ENCODE measurements around the gene KRT3.
"Not testable (repeated sequence)": the region's sequence is repeated elsewhere in the genome, so short reads cannot be mapped to it uniquely, and the experiment has no call there.

The KRT3 gene

DNA sequence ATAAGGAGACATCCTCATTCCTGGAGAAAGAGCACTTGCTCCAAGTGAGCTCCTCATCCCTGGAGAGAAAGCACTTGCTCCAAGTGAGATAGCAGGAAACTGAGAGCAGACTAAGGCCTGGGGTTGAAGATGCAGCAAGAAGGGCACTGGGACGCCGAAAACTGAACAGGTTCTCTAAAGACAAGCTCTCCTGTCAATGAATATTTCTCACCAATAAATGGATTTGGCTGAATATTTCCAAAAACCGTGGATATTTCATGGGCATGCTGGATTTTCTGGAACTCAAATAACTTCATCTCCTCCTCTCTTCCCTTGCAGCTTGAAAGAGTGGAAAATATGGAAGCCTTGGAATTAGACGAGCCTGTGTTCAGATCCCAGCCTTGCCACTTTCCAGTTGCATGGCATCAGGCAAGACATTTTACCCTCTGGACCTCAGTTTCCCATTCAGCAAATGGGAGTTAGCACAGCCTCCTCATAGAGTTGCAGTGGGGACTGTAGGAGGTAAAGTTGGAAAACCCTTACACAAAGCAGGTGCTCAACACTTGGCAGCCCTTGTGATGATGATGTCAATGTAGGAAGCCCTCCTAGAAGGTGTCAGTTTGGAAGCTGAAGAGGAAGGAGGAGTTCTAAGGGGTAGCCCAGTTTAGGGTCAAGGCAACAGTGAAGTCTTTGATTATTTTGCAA lies 14.4 kb downstream of the KRT3 start:
- DNase-seq (ENCODE audit: low read depth in 2 of 2) = no peak

DNA sequence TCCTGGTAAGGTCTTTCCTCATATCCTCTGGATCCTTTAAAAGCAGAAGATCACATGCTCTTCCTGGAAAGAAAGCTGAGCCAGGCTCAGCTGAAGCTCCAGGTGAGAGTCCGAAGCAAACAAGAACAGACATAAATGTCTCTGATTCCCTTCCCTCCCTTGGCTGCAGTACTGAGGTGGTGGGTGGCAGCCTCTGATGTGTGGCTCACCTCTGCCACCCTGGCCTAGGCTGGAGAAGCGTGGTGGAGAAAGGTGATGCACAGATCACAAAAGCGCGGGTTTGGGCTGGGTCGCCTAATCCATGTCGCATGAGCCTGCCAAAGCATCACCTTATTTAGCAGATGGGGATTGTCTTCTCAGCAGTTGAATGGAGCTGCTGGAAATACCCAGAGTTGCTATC lies 16.0 kb downstream of the KRT3 start:
- no peak for DNase-seq (ENCODE audit: low read depth in 2 of 2)

DNA sequence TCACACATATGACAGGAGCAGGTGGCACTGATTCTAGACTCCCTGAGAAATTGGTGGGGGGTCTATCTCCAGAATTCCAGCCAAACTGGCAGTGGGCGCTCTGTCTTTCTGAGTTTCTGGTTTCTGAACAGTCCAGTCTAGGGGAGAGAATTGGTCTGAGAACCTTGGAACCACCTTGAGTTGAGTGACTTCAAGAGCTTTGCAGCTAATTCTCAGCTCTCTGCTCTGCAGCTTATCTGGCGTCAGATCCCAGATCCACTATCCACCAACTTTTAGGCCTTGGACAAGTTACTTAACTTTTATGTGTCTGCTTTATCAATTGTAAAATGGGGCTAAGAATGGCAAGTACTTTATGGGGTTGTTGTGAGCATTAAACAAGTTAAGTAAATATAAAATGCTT lies 17.1 kb downstream of the KRT3 start:
- no peak for DNase-seq (ENCODE audit: low read depth in 2 of 2)

DNA sequence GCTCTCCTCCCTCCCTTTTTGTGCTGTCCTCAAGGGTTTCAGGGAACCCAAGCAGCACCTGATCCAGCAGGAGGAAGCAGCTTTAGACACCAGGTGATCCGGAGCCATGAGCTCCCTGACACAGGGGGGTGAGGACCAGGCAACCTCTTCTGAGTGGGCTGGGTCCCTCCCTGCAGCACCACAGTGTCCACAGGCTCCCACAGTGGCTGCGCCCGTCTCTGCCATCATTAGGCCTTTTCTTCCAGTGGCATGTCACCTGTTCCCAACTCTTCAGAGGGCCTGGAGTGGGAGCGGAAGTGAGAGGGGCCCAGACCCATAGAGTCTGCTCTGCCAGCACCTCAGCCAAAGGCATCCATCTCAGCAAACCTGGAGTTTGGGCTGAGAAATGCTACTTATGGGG lies 18.4 kb downstream of the KRT3 start:
- no peak for DNase-seq (ENCODE audit: low read depth in 2 of 2)

DNA sequence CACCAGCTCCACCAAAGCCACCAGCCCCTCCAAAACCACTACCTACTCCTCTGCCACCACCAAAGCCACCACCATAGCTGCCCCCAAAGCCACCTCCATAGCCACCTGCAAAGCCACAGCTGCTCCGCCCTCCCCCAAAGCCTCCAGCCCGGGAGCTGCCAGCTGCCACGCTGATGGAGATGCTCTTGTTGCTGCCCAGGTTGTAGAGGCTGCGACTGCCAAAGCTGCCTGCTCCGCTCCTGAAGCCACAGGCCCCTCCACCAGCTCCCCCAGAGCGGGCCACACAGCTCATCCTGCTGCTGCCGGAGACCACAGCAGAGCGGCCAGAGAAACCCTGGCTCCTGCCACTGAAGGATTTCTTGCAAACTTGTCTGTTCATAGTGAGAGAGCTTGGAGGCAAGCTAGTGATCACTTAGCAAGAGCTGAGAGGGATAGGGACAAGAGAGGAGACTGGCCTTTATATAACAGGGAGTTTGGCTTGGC lies 19.0 kb downstream of the KRT3 start, which contains the start of gene KRT76:
Gene KRT76 (minus strand): TSS at position 433 of the 483 bp plus-strand sequence. CDS start 54 bp downstream, at position 379.
- no peak for DNase-seq (ENCODE audit: low read depth in 2 of 2)

DNA sequence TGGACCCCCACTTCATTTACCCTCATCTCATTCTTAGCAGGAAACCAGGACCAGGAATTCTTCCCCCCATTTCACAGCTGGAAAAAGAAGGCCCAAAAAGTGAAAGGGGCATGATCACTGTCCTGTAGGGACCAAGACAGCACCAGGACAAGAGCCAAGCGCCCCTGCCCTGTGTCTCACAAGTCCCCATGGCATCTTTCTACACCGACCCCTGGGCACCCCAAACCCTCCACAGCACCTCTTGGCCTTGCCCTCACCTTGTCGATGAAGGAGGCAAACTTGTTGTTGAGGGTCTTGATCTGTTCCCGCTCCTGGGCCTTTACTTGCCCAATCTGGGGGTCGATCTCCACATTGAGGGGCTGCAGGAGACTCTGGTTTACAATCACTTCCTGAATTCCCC lies 19.5 kb downstream of the KRT3 start:
- DNase-seq (ENCODE audit: low read depth in 2 of 2) = no peak

DNA sequence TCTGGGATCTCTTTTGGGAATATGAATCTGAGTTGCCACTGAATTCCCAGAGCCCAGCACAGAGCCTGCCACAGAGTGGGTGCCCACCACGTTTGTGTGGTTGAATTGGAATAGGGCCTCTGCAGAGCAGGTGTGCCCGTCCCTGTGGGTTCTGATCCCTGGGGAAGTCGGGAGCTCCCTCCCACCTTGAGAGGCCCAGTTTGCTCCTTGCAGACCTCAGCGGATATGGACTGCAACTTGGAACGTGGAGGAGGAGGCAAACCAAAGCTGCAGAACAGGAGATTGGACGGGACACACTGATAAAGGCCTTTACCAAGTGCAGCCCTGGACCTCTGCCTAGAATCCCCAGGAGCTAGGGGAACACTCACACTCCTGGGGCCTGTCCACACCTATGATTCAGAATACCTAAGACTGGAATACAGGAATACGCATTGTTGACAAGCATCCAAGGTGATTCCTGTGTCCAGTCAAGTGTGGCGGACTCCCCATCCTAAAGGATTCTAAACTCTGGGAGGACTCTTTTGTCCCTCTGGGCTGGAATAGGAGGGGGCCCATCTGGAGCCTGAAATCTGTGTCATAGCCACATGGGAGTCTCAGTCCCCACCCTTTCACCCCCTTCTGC lies 21.2 kb downstream of the KRT3 start:
- DNase-seq (ENCODE audit: low read depth in 2 of 2) = no peak

DNA sequence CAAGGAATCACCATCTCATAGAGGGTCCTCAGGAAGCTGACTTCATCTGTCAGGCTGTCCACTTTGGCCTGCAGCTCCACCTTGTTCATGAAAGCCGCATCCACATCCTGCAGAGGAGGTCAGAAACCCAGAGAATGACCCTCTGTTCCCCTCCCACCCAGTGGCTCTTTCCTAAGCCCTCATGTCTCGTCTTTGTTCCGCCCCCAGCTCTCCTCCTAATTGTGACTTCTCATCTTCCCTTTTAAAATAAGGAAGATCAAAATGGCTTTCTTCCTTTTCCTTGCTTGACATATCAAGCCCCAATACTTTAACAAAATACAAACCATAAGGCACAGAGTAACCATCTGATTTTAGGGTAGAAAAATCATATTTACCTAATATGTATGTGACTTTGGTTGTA lies 23.1 kb downstream of the KRT3 start:
- no peak for DNase-seq (ENCODE audit: low read depth in 2 of 2)

DNA sequence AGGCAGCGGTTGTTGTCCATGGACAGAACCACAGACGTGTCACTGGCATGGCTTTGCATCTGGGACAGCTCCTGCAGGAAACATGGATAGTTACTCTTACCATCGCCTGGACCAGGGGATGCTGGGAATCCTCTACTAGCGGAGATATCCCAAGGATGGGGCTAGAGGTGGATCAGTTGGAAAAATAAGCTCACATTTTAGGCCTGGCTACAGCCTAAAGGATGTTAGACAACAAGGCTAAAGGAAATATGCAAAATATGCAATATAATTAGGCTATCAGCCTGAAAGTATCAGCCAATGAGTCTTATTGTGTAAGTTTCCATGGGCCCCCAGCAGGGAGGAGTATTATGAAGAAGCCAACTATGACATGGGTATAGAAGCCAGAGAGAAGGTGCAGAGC lies 23.7 kb downstream of the KRT3 start:
- DNase-seq (ENCODE audit: low read depth in 2 of 2) = no peak

DNA sequence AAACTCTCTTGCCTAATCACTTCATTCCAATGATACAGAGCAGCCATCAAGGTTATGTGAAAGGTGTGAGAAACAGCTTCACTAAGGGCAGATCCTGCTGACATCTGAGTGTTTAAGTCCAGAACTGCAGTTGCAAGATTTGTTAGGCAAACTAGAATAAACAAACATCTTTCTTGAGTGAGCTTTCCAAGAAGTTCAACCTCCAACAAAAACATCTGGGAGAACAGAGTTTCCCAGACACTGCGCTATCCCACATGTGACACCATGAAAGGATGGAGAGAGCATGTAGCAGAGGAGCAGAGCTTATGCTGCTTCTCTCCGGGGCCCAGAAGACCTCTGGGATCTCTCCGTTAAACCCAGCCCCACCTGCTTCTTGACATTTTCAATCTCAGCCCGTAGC lies 24.4 kb downstream of the KRT3 start:
- DNase-seq (ENCODE audit: low read depth in 2 of 2) = no peak

DNA sequence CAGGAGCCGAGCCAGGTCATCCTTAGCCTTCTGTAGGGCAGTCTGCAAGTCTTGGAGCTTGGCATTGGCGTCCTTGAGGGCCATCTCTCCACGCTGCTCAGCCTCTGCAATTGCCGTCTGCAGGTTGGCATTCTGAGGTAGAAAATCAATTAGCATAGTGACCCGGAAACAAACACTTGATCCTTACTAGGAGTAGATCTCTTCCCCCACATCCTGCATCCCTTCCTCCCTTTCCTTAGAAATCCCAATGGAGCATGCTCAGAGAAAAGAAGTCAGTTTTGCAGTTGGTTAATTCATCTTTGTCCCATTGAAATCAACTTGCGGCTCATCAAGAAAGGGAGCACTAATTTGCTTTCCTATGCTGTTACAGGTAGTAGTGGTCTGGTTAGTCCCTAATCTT lies 24.8 kb downstream of the KRT3 start:
- DNase-seq (ENCODE audit: low read depth in 2 of 2) = no peak

DNA sequence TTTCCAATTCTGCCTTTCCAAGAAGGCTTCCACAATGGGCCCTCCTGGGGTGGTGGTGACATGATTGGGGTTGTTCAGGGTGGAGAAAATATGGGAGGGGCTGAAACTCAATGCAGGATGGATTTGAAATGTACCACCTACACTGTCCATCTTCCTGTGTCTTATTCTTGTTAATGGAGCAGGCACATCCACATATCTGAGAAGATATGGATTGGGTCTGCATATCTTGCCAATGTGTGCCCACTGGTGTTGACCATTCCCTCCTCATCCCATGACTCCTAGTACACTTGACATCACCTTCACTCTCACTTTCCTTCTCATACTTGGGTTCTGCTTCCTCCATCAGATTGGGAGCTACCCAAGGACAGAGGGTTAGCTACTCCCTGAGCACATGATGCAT lies 26.0 kb downstream of the KRT3 start:
- DNase-seq (ENCODE audit: low read depth in 2 of 2) = no peak

DNA sequence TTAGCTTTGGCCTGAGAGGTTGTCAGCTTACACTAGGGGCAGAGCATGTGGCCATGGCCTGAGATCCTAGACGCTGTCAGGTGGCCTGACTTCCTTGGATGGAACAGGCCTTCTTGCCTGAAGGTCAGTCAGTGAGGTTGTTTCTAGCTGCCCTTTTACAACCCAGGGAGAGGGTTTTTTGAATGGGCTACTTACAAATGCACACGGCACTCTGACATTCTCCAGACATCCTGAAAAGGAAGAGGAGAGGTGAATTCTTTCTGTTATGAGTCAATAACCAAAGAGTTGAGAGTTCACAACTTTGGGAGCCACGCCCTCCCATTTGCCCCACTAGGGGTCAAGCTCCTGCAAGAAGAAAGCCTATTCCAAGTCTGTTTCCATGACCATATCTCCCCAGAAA lies 26.6 kb downstream of the KRT3 start:
- DNase-seq (ENCODE audit: low read depth in 2 of 2) = no peak

DNA sequence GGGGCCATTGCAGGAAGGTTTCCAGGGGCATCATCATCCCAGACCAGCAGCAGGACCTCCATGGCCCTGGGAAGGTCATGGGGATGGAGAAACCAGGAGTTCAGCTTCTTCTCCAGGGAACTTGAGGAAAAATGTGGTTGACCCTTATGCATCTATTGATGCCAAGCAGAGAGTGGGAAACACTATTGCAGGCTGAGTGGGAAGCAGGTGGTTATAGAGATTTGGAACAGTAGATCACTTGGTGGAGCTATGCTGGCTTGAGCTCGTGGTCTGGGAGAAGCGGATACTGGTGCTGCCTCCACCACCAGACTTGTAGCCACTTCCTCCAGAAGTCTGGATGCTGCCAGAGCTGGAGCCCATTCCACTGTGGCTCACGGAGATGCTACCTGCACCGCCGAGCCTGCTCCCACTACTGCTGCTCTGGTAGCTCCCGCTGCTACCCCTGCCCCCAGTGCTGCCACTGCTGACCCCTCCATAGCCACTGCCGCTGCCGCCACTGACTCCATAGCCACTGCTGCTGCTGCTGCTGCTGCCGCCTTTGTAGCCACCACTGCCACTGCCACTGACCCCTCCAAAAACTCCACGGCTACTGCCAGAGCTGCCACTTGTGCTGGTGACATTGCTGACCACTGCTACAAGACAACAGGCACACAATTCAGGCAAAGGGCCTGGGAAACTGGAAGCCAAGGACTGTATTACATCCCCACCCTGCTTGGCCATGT lies 27.3 kb downstream of the KRT3 start:
- DNase-seq (ENCODE audit: low read depth in 2 of 2) = no peak

DNA sequence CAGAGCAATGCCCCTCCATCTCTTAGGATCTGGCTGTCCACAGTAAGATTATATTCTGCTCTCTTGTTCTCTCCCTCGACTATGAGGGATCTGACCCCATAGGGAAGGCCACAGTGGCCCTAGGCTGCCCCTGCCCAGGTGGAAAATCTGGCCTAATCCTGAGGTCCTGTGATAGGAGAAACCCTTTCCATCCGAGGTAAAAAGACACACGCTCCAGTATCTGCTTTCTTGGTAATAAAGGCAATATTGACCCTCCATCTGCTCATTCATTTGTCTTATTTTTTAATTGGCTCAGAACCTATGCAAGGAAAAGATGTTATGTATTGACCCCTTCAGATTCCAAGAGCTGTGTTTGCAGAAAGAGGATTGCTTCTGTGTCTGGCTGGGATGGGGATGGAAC lies 28.5 kb downstream of the KRT3 start:
- no peak for DNase-seq (ENCODE audit: low read depth in 2 of 2)

DNA sequence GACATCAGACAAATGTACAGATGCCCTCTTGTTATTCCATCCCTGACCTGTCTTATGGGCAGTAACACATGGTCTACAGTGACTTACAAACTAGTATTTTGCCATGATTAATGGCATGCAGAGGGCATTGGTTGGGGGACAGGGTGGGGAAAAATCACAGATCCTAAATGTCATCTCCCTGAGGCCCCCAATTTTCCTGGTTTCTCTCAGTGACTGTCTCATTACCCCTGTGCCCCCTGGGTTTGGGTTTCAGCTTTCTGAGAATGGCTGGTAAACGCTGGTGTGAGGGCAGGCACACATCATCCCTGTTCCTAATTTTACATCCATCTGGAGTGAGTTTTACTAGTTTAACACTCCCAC lies 28.9 kb downstream of the KRT3 start:
- no peak for DNase-seq (ENCODE audit: low read depth in 2 of 2)

DNA sequence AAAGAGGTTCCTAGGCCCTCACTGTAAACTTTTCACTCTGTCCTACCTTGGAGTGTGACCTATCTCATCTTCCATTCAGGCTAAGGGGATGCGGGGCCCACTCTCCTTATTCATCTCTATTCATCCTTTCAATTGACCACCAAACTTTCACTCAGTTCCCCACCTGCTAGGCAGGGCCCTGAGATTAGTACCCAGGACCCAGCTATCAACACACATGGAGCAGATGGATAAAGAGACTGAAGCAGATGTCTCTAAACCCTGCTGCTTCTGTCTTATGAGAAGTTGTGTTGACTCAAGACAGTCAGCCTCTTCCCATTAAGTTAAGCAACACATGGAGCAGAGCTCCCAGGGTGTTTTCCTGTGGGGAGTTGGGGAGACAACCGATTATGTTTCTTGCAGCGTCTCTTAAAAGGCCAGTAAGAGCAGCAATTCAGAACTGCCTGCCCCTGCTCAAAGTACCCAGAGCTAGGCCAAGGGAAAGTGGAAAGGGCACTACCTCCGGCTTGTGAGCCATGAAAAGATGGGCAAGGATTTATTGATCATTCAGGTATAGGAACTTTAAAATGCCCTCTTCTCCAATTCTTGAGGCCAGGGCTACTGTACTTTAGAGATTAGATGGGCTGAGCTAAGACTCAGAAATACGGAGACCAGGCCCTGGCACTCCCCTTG lies 29.4 kb downstream of the KRT3 start:
- no peak for DNase-seq (ENCODE audit: low read depth in 2 of 2)

DNA sequence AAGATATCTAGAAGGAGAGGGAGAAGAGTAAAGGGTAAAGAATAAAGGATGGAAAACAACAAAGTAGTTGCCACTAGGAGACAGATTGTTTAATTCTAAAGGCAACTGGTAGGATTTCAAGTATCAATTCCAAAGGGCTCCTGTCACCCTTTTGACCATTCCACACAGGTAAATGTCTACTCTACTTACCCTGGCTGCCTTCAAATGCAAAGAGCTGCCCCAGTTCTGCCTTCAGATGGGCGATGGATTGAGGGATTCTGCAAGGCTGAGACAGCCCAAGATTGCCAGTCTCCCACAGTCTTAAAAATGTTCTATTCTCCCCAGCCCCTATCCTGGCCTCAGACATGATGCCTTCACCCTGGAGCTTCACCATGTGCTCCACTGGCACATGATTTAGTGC lies 30.2 kb downstream of the KRT3 start:
- DNase-seq (ENCODE audit: low read depth in 2 of 2) = no peak

DNA sequence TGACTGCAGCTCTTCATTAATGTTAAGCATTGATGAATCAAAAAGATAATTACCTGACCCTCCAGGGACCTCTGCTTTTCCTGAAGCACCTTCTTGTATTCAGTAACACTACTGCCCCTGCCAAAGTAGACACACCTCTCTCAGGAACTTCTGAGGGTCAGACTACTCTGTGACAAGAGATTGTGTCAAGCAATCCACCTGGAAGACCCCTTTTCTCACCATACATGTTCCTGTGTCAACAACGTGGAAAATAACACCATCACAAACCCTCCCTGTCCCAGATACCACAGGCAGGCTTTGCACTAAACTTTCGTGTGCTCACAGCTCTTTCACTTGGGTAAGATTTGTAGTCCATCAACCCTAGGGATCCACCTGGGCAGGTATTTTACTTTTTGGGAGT lies 31.9 kb downstream of the KRT3 start:
- DNase-seq (ENCODE audit: low read depth in 2 of 2) = no peak

DNA sequence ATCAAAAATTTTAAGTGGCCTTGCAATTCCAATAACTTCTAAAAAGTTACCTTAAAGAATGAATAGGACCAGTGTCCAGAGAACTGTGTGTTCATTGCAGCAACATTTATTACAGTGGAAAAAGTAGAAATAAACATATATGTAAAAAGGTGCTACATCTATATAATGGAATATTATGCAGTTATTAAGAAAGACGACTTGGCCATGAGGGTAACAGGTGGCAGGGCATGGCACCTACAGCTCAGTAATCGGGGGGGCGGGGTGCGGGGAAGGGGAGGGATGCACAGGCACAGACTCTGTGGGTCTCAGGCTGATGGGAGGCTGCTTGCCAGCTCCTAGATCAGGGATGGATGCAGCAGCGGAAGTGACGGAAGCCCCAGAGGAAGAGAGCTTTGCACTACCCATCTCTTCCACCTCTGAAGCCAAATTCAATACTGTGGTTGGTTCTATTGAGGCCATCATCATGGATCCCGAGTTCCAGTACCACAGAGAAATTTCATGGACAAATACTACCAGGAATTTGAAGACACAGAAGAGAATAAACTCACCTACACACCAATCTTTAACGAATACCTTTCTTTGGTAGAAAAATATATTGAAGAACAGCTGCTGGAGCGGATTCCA lies 32.8 kb downstream of the KRT3 start:
- no peak for DNase-seq (ENCODE audit: low read depth in 2 of 2)

DNA sequence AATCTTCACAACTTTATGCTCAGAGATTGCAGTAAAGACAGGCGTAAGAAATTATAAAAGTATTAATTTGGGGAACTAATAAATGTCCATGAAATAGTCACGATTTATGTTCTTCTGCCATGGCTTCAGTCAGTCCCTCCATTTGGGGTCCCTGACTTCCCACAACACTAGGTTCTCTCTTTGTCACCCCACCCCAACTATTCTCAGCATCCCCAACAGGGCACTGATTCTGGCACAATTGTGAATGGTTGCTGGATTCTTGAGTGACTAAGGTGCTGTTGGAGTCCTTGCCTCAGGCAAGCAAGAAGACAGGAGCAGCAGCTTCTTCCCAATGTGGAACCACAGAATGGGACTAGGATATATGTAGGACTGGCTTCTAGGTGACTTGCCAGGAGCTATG lies 34.1 kb downstream of the KRT3 start:
- no peak for DNase-seq (ENCODE audit: low read depth in 2 of 2)

DNA sequence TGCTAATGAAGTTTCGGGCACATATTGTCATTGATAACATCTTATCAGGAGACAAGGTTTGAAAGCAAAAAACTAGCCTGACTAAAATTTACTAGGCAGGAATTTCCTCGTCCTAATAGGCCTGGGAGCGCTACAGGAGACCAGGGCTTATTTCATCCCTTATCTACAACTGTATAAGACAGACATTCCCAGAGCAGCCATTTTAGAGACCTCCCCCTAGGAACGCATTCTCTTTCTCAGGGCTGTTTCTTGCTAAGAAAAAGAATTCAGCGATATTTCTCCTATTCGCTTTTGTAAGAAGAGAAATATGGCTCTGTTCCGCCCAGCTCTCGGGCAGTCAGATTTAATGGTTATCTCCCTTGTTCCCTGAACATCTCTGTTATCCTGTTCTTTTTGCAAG lies 34.7 kb downstream of the KRT3 start:
- not testable (repeated sequence) for DNase-seq (ENCODE audit: low read depth in 2 of 2)
